Measurements from ENCODE around the gene PRR3. TPM values are rescaled to one million over a fixed set of nuclear protein-coding genes. Genes with fewer than 3 reads are reported as not detected.
"Not testable (repeated sequence)": the region's sequence is repeated elsewhere in the genome, so short reads cannot be mapped to it uniquely, and the experiment has no call there.

The PRR3 gene
- total RNA-seq, 5 donors from 2014 or later (not counting 1 experiment from before 2014, with no cell fraction given): 12.8 to 22.1 (median 19.7) TPM

DNA sequence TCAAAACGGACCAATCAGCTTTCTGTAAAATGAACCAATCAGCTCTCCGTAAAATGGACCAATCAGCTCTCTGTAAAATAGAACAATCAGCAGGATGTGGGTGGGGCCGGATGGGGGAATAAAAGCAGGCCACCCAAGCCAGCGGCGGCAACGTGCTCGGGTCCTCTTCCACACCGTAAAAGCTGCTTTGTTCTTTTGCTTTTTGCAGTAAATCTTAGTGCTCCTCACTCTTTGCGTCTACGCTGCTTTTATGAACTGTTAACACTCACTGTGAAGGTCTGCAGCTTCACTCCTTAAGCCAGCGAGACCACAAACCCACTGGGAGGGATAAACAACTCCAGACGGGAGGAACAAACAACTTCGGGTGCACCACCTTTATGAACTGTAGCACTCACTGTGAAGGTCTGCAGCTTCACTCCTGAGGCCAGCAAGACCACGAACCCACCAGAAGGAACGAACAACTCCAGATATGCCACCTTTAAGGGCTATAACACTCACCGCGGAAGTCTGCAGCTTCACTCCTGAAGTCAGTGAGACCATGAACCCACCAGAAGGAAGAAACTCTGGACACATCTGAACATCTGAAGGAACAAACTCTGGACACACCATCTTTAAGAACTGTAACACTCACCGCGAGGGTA is 38.5 kb upstream of the PRR3 start:
- ATAC-seq (replicated peaks in 1 of 4); H3K9me3 ChIP-seq; H3K36me3 ChIP-seq (ENCODE audit: control insufficient read depth in 2 of 2, extremely low read depth in 1 of 2, insufficient read depth in 1 of 2, low read length in 1 of 2); H3K27me3 Mint-ChIP-seq; H3K27me3 ChIP-seq (replicated peaks in 1 of 2; ENCODE audit: control insufficient read depth in 2 of 2, extremely low read depth in 1 of 2, insufficient read depth in 2 of 2, low read length in 1 of 2); POLR2A ChIA-PET: not testable (repeated sequence)
- Mint-ChIP-seq H3K36me3 (peaks cover 19% of the 10 kb centered on the region), H3K4me1 (peaks cover 60 to 67% (median 63%) of the 10 kb centered on the region in 3 donors), H3K9me3 (peaks cover 7 to 12% (median 9%) of the 10 kb centered on the region in 3 donors), H3K4me3 (peak overlapping the region; percentile 24 to 53 (median 36)), H3K27ac (peak overlapping the region; percentile 82 to 86)
- H3K4me3 ChIP-seq (ENCODE audit: control insufficient read depth in 1 of 2, extremely low read depth in 1 of 2, low read length in 1 of 2): peak overlapping the region in 1 of 2 donors; percentile 8
- CTCF ChIA-PET: interaction anchor here (0.6 to 1.6 kb wide), 5 partner anchors 9 to 80 kb away, joined by 3 to 6 read pairs (median 5); no protein-coding TSS in a partner anchor
- peak in 25 of 35 experiments; percentile 23 to 65 (median 45) for DNase-seq
- peaks cover 21 to 65% of the 10 kb centered on the region in 2 experiments for H3K4me1 ChIP-seq (ENCODE audit: control insufficient read depth in 1 of 2, extremely low read depth in 1 of 2, insufficient read depth in 2 of 2, low read length in 2 of 2)
- H3K27ac ChIP-seq (ENCODE audit: low read length): peak overlapping the region; percentile 34
- WGBS (ENCODE audit: insufficient coverage): 48% methylated on average over 15 of the region's 19 CpGs

DNA sequence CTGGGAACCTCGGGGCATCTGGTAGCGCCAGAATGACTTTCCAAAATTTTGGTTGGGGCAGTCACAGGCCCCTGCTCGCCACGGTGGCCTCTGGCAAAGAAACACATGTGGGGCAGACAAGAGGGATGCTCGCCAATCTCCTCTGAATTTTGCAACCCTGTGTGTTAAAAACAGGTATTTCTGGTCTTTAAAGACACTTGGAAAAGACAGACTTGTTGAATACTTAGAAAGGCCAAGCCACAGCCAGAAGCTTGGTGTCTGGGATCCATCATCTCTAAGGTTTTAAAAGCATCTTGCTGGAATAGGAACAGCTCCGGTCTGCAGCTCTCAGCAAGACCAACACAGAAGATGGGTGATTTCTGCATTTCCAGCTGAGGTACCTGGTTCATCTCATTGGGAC is 36.6 kb upstream of the PRR3 start:
- Histone ChIP-seq H3K4me3 (ENCODE audit: control insufficient read depth in 1 of 2, extremely low read depth in 1 of 2, low read length in 1 of 2) (no peak overlapping the region), H3K27ac (ENCODE audit: low read length) (no peak overlapping the region), H3K9me3 (no peaks in the 10 kb centered on the region), H3K36me3 (ENCODE audit: control insufficient read depth in 2 of 2, extremely low read depth in 1 of 2, insufficient read depth in 1 of 2, low read length in 1 of 2) (no peaks in the 10 kb centered on the region), H3K4me1 (ENCODE audit: control insufficient read depth in 1 of 2, extremely low read depth in 1 of 2, insufficient read depth in 2 of 2, low read length in 2 of 2) (peaks cover 12 to 51% of the 10 kb centered on the region in 2 experiments), H3K27me3 (replicated peaks in 1 of 2; ENCODE audit: control insufficient read depth in 2 of 2, extremely low read depth in 1 of 2, insufficient read depth in 2 of 2, low read length in 1 of 2) (no peaks in the 10 kb centered on the region)
- ChIA-PET CTCF (no interaction called here), POLR2A (interaction anchor here in 1 of 2 donors (0.5 kb wide), 1 partner anchor 25 kb away, joined by 7 read pairs; no protein-coding TSS in a partner anchor)
- DNase-seq: no peak
- Mint-ChIP-seq H3K9me3 (peaks cover 7 to 19% (median 10%) of the 10 kb centered on the region in 3 donors), H3K36me3 (peaks cover 23% of the 10 kb centered on the region), H3K4me1 (peaks cover 53 to 67% (median 61%) of the 10 kb centered on the region in 3 donors), H3K4me3 (peak overlapping the region in 1 of 3 donors; percentile 53), H3K27me3 (no peaks in the 10 kb centered on the region), H3K27ac (peak overlapping the region in 1 of 2 donors; percentile 39)
- 100% methylated on average over 5 of the region's 6 CpGs for WGBS (ENCODE audit: insufficient coverage)
- ATAC-seq (replicated peaks in 1 of 4): no peak

GRCh38 chr6:30521082-30521481 is 36.0 kb upstream of the PRR3 start:
- DNase-seq; H3K27me3 Mint-ChIP-seq; H3K27ac ChIP-seq (ENCODE audit: low read length); H3K27me3 ChIP-seq (replicated peaks in 1 of 2; ENCODE audit: control insufficient read depth in 2 of 2, extremely low read depth in 1 of 2, insufficient read depth in 2 of 2, low read length in 1 of 2); H3K27ac Mint-ChIP-seq; H3K4me3 ChIP-seq (ENCODE audit: control insufficient read depth in 1 of 2, extremely low read depth in 1 of 2, low read length in 1 of 2); H3K4me3 Mint-ChIP-seq; ATAC-seq (replicated peaks in 1 of 4); H3K9me3 ChIP-seq; H3K36me3 ChIP-seq (ENCODE audit: control insufficient read depth in 2 of 2, extremely low read depth in 1 of 2, insufficient read depth in 1 of 2, low read length in 1 of 2): not testable (repeated sequence)
- ChIA-PET POLR2A (interaction anchor here in 1 of 2 donors (0.5 kb wide), 1 partner anchor 26 kb away, joined by 7 read pairs; no protein-coding TSS in a partner anchor), CTCF (interaction anchor here in 1 of 2 donors (1.0 kb wide), 1 partner anchor 12 kb away, joined by 3 read pairs; no protein-coding TSS in a partner anchor)
- peaks cover 7 to 19% (median 10%) of the 10 kb centered on the region in 3 donors for H3K9me3 Mint-ChIP-seq
- H3K4me1 Mint-ChIP-seq: peaks cover 48 to 67% (median 55%) of the 10 kb centered on the region in 3 donors
- 86% methylated on average over 4 of the region's 7 CpGs for WGBS (ENCODE audit: insufficient coverage)
- peaks cover 10 to 46% of the 10 kb centered on the region in 2 experiments for H3K4me1 ChIP-seq (ENCODE audit: control insufficient read depth in 1 of 2, extremely low read depth in 1 of 2, insufficient read depth in 2 of 2, low read length in 2 of 2)
- H3K36me3 Mint-ChIP-seq: peaks cover 23% of the 10 kb centered on the region

DNA sequence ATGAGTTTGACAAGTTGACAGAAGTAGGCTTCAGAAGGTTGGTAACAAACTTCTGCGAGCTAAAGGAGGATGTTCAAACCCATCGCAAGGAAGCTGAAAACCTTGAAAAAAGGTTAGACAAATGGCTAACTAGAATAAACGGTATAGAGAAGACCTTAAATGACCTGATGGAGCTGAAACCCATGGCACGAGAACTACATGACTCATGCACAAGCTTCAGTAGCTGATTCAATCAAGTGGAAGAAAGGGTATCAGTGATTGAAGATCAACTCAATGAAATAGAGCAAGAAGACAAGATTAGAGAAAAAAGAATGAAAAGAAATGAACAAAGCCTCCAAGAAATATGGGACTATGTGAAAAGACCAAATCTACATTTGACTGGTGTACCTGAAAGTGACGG is 35.1 kb upstream of the PRR3 start:
- not testable (repeated sequence) for H3K27ac Mint-ChIP-seq; DNase-seq; H3K4me3 Mint-ChIP-seq; H3K27ac ChIP-seq (ENCODE audit: low read length); ATAC-seq (replicated peaks in 1 of 4); H3K27me3 Mint-ChIP-seq; H3K27me3 ChIP-seq (replicated peaks in 1 of 2; ENCODE audit: control insufficient read depth in 2 of 2, extremely low read depth in 1 of 2, insufficient read depth in 2 of 2, low read length in 1 of 2); H3K36me3 ChIP-seq (ENCODE audit: control insufficient read depth in 2 of 2, extremely low read depth in 1 of 2, insufficient read depth in 1 of 2, low read length in 1 of 2); H3K9me3 ChIP-seq; H3K4me3 ChIP-seq (ENCODE audit: control insufficient read depth in 1 of 2, extremely low read depth in 1 of 2, low read length in 1 of 2)
- H3K9me3 Mint-ChIP-seq: peaks cover 7 to 19% (median 10%) of the 10 kb centered on the region in 3 donors
- H3K4me1 Mint-ChIP-seq: peaks cover 42 to 66% (median 47%) of the 10 kb centered on the region in 3 donors
- 80% methylated on average over 2 of the region's 5 CpGs for WGBS (ENCODE audit: insufficient coverage)
- H3K4me1 ChIP-seq (ENCODE audit: control insufficient read depth in 1 of 2, extremely low read depth in 1 of 2, insufficient read depth in 2 of 2, low read length in 2 of 2): peaks cover 10 to 38% of the 10 kb centered on the region in 2 experiments
- CTCF ChIA-PET: interaction anchor here in 1 of 2 donors (1.0 kb wide), 1 partner anchor 13 kb away, joined by 3 read pairs; no protein-coding TSS in a partner anchor
- H3K36me3 Mint-ChIP-seq: peaks cover 23% of the 10 kb centered on the region
- POLR2A ChIA-PET: interaction anchor here in 1 of 2 donors (0.6 kb wide), 1 partner anchor 10 kb away, joined by 3 read pairs; no protein-coding TSS in a partner anchor

DNA sequence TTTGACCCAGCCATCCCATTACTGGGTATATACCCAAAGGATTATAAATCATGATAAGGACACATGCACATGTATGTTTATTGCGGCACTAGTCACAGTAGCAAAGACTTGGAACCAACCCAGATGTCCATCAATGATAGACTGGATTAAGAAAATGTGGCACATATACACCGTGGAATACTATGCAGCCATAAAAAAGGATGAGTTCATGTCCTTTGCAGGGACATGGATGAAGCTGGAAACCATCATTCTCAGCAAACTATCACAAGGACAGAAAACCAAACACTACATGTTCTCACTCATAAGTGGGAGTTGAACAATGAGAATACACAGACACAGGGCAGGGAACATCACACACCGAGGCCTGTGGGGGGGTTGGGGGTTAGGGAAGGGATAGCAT is 30.7 kb upstream of the PRR3 start:
- ChIA-PET CTCF (interaction anchor here in 1 of 2 donors (1.3 to 1.6 kb wide), 2 partner anchors 8 to 15 kb away, joined by 3 to 4 read pairs; no protein-coding TSS in a partner anchor), POLR2A (interaction anchor here in 1 of 2 donors (0.6 kb wide), 1 partner anchor 839 kb away, joined by 9 read pairs; no protein-coding TSS in a partner anchor)
- H3K4me1 Mint-ChIP-seq: peaks cover 40 to 69% (median 44%) of the 10 kb centered on the region in 3 donors
- H3K27ac ChIP-seq (ENCODE audit: low read length); H3K27me3 Mint-ChIP-seq; H3K27ac Mint-ChIP-seq; DNase-seq; H3K4me3 ChIP-seq (ENCODE audit: control insufficient read depth in 1 of 2, extremely low read depth in 1 of 2, low read length in 1 of 2); H3K36me3 ChIP-seq (ENCODE audit: control insufficient read depth in 2 of 2, extremely low read depth in 1 of 2, insufficient read depth in 1 of 2, low read length in 1 of 2); H3K4me3 Mint-ChIP-seq; H3K27me3 ChIP-seq (replicated peaks in 1 of 2; ENCODE audit: control insufficient read depth in 2 of 2, extremely low read depth in 1 of 2, insufficient read depth in 2 of 2, low read length in 1 of 2); ATAC-seq (replicated peaks in 1 of 4); H3K9me3 ChIP-seq: not testable (repeated sequence)
- peaks cover 0 to 13% (median 10%) of the 10 kb centered on the region in 3 donors for H3K9me3 Mint-ChIP-seq
- H3K4me1 ChIP-seq (ENCODE audit: control insufficient read depth in 1 of 2, extremely low read depth in 1 of 2, insufficient read depth in 2 of 2, low read length in 2 of 2): peaks cover 10 to 25% of the 10 kb centered on the region in 2 experiments
- no CpG with 5 or more reads among the region's 3 CpGs for WGBS (ENCODE audit: insufficient coverage)
- H3K36me3 Mint-ChIP-seq: peaks cover 11% of the 10 kb centered on the region

GRCh38 chr6:30529349-30529875 is 27.7 kb upstream of the PRR3 start:
- ChIA-PET POLR2A (interaction anchor here (0.6 to 0.8 kb wide), 5 partner anchors 13 to 539 kb away, joined by 3 to 10 read pairs (median 3); no protein-coding TSS in a partner anchor), CTCF (interaction anchor here (0.5 to 1.9 kb wide), 12 partner anchors 11 to 1734 kb away, joined by 3 to 10 read pairs (median 3); no protein-coding TSS in a partner anchor)

More at GRCh38 chr6:30529349-30529875, 27.7 kb upstream of the PRR3 start:
- not testable (repeated sequence) for H3K9me3 Mint-ChIP-seq; H3K27me3 ChIP-seq (replicated peaks in 1 of 2; ENCODE audit: control insufficient read depth in 2 of 2, extremely low read depth in 1 of 2, insufficient read depth in 2 of 2, low read length in 1 of 2); H3K27me3 Mint-ChIP-seq; H3K9me3 ChIP-seq; H3K36me3 ChIP-seq (ENCODE audit: control insufficient read depth in 2 of 2, extremely low read depth in 1 of 2, insufficient read depth in 1 of 2, low read length in 1 of 2); H3K4me3 ChIP-seq (ENCODE audit: control insufficient read depth in 1 of 2, extremely low read depth in 1 of 2, low read length in 1 of 2); H3K36me3 Mint-ChIP-seq
- DNase-seq: peak in 1 of 35 experiments; percentile 50
- ATAC-seq (replicated peaks in 1 of 4): peak in 2 of 4 experiments; percentile 26 to 42
- peak overlapping the region in 2 of 3 donors; percentile 43 to 48 for H3K4me3 Mint-ChIP-seq
- WGBS (ENCODE audit: insufficient coverage): 56% methylated on average over 17 of the region's 17 CpGs
- H3K4me1 Mint-ChIP-seq: peaks cover 47 to 70% (median 50%) of the 10 kb centered on the region in 3 donors
- peak overlapping the region; percentile 55 for H3K27ac ChIP-seq (ENCODE audit: low read length)
- H3K4me1 ChIP-seq (ENCODE audit: control insufficient read depth in 1 of 2, extremely low read depth in 1 of 2, insufficient read depth in 2 of 2, low read length in 2 of 2): peaks cover 10 to 43% of the 10 kb centered on the region in 2 experiments
- peak overlapping the region; percentile 88 to 93 for H3K27ac Mint-ChIP-seq
